Loucy (cell line): ENCODE data around the gene PLEKHB2.

ENCODE experiments used
- H2AFZ ChIP-seq: fragments of 200-600 bp; sonication (generic); 2 replicates; pipeline ENCODE4 v1.6.0; 2016; ENCODE audit warnings: antibody characterized with exemption, mild to moderate bottlenecking, low read length, moderate library complexity
- H3F3A ChIP-seq: fragments of 200-600 bp; 2 replicates; pipeline ENCODE4 v1.6.0; 2016; ENCODE audit warnings: antibody characterized with exemption, low read depth, mild to moderate bottlenecking
- H3K27me3 ChIP-seq: fragments of 200-600 bp; sonication (generic); 2 replicates; pipeline ENCODE4 v1.6.1; 2014; ENCODE audit warnings: low read length, mild to moderate bottlenecking; ENCODE audit not compliant: insufficient read depth, poor library complexity, severe bottlenecking
- H3K36me3 ChIP-seq: fragments of 200-600 bp; sonication (generic); 2 replicates; pipeline ENCODE4 v1.6.1; 2016; ENCODE audit warnings: low read length; ENCODE audit not compliant: insufficient read depth
- H3K4me1 ChIP-seq: fragments of 200-600 bp; sonication (generic); 2 replicates; pipeline ENCODE4 v1.5.1; 2014; ENCODE audit warnings: low read length, mild to moderate bottlenecking; ENCODE audit not compliant: insufficient read depth, poor library complexity, severe bottlenecking
- H3K4me2 ChIP-seq: fragments of 200-600 bp; sonication (generic); 2 replicates; pipeline ENCODE4 v1.6.0; 2014; ENCODE audit warnings: antibody characterized with exemption, low read length, low read depth, mild to moderate bottlenecking; ENCODE audit not compliant: poor library complexity, severe bottlenecking
- H3K4me3 ChIP-seq: fragments of 200-600 bp; sonication (generic); 2 replicates; pipeline ENCODE4 v1.5.1; 2014; ENCODE audit warnings: low read length, mild to moderate bottlenecking, mixed read lengths; ENCODE audit not compliant: poor library complexity, severe bottlenecking
- H3K79me2 ChIP-seq: fragments of 200-600 bp; sonication (generic); 2 replicates; pipeline ENCODE4 v1.6.1; 2014; ENCODE audit warnings: low read length; ENCODE audit not compliant: insufficient read depth
- H3K9ac ChIP-seq: fragments of 200-600 bp; sonication (generic); 2 replicates; pipeline ENCODE4 v1.6.0; 2014; ENCODE audit warnings: mild to moderate bottlenecking, low read depth, low read length, moderate library complexity; ENCODE audit not compliant: poor library complexity, severe bottlenecking
- H3K9me2 ChIP-seq: fragments of 200-600 bp; sonication (generic); replicated peaks from 2 replicates; pipeline ENCODE4 v1.6.1; 2016; ENCODE audit warnings: low read depth, low read length, mixed read lengths
- H3K9me3 ChIP-seq: fragments of 200-600 bp; sonication (generic); 2 replicates; pipeline ENCODE4 v1.6.1; 2014; ENCODE audit warnings: mild to moderate bottlenecking, antibody characterized with exemption, low read length, low read depth; ENCODE audit not compliant: insufficient read depth
- H4K20me1 ChIP-seq: fragments of 200-600 bp; sonication (generic); 2 replicates; pipeline ENCODE4 v1.6.0; 2014; ENCODE audit warnings: antibody characterized with exemption, low read length, mild to moderate bottlenecking; ENCODE audit not compliant: insufficient read depth, poor library complexity, severe bottlenecking
- EZH2phosphoT487 ChIP-seq: fragments of 200-600 bp; IDR thresholded peaks from 2 replicates; pipeline ENCODE4 v1.6.1; 2018; ENCODE audit warnings: antibody characterized with exemption, mild to moderate bottlenecking, moderate library complexity, borderline replicate concordance
- TF ChIP-seq, protein P1 (sequence below): fragments of 200-600 bp; sonication (generic); conservative IDR thresholded peaks from 2 replicates; pipeline ENCODE4 v1.5.1; 2014; ENCODE audit warnings: mild to moderate bottlenecking, antibody characterized with exemption, low read length

PLEKHB2 gene

DNA sequence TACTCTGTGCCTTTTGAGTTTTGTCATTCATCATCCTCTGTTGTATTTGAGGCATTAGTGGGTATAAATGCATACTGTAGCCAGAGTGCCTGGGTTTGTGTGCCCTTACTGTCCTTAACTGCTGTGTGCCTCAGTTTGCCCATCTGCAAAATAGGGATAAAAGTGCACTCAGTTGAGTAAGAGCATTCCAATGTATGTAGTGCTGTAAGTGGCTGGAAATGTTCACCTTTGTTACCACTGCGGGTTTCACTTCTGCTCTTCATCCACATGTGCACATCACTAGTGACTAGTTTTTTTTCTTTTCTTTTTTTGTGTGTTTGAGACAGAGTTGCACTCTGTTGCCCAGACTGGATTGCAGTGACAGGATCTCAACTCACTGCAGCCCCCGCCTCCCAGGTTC, 39.9 kb downstream of the PLEKHB2 start:
- Histone ChIP-seq H3K36me3 (peaks cover 93% of the 10 kb centered on the region), H2AFZ (no peak overlapping the region), H4K20me1 (peaks cover 7% of the 10 kb centered on the region), H3K4me3 (no peak overlapping the region), H3K9me2 (no peaks in the 10 kb centered on the region), H3K79me2 (peaks cover 7% of the 10 kb centered on the region; the same call in 1 of the 2 replicates), H3K4me2 (no peak overlapping the region), H3K4me1 (no peaks in the 10 kb centered on the region), H3K9me3 (no peaks in the 10 kb centered on the region), H3K9ac (no peak overlapping the region), H3F3A (no peaks in the 10 kb centered on the region), H3K27me3 (no peaks in the 10 kb centered on the region)
- TF ChIP-seq, protein P1, sequence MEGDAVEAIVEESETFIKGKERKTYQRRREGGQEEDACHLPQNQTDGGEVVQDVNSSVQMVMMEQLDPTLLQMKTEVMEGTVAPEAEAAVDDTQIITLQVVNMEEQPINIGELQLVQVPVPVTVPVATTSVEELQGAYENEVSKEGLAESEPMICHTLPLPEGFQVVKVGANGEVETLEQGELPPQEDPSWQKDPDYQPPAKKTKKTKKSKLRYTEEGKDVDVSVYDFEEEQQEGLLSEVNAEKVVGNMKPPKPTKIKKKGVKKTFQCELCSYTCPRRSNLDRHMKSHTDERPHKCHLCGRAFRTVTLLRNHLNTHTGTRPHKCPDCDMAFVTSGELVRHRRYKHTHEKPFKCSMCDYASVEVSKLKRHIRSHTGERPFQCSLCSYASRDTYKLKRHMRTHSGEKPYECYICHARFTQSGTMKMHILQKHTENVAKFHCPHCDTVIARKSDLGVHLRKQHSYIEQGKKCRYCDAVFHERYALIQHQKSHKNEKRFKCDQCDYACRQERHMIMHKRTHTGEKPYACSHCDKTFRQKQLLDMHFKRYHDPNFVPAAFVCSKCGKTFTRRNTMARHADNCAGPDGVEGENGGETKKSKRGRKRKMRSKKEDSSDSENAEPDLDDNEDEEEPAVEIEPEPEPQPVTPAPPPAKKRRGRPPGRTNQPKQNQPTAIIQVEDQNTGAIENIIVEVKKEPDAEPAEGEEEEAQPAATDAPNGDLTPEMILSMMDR, result no peak

DNA sequence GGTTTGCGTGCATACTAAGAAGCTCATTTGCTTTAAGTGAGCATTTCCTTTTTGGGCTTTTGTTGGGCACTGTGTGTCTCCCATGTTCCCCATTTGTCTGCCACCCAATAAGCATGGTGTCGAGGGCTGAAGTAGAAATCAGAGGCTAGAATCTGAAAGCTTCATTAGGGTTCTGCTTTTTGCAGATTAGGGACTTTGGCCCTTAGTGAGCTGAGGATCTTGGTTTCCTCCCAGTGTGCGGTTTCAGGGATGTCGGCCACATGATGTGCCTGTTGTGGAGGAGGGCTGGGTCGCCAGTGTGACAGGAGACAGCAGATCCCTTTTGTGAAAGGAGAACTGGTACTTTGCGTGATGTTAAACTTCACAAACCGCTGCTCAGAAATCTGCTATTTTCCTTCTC, 41.1 kb downstream of the PLEKHB2 start:
- Histone ChIP-seq H4K20me1 (peaks cover 7% of the 10 kb centered on the region), H3K4me2 (no peak overlapping the region), H3F3A (no peaks in the 10 kb centered on the region), H3K79me2 (peaks cover 3% of the 10 kb centered on the region; the same call in 1 of the 2 replicates), H3K9ac (no peak overlapping the region), H3K9me2 (no peaks in the 10 kb centered on the region), H3K27me3 (no peaks in the 10 kb centered on the region), H2AFZ (no peak overlapping the region), H3K4me3 (no peak overlapping the region), H3K36me3 (peaks cover 89% of the 10 kb centered on the region), H3K4me1 (no peaks in the 10 kb centered on the region), H3K9me3 (no peaks in the 10 kb centered on the region)
- TF ChIP-seq, protein P1, result no peak
- TF ChIP-seq EZH2phosphoT487, result no peak

DNA sequence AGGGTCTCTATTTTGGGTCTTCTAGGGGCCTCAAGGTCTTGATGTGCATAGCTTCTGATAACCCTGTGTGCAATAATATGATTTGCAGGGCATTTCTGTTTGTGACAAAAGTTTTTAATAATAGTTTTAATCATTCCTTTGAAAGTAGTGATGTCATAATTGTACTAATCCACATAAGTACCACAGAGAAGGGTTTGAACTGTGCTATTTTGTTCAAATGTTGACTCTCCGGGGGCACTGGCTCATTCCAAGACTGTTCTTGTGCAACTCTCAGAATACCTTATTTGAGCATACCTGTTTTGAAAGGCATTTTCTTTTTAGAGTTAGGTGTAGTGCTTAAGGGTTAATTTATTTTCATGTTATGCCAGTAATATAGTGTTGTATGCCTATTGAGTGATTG, 41.6 kb downstream of the PLEKHB2 start:
- H3K9me3 ChIP-seq, result no peaks in the 10 kb centered on the region
- no peaks in the 10 kb centered on the region for H3F3A ChIP-seq
- peaks cover 7% of the 10 kb centered on the region for H4K20me1 ChIP-seq
- no peaks in the 10 kb centered on the region for H3K27me3 ChIP-seq
- peaks cover 88% of the 10 kb centered on the region for H3K36me3 ChIP-seq
- peaks cover 3% of the 10 kb centered on the region; the same call in 1 of the 2 replicates for H3K79me2 ChIP-seq
- H3K4me1 ChIP-seq, result no peaks in the 10 kb centered on the region
- no peak overlapping the region for H3K4me3 ChIP-seq
- no peak overlapping the region for H3K4me2 ChIP-seq
- H3K9ac ChIP-seq, result no peak overlapping the region
- TF ChIP-seq, protein P1, result no peak
- H3K9me2 ChIP-seq, result no peaks in the 10 kb centered on the region
- no peak overlapping the region for H2AFZ ChIP-seq
